Measurements from ENCODE around the gene BAX. TPM values are rescaled to one million over a fixed set of nuclear protein-coding genes. Genes with fewer than 3 reads are reported as not detected.

BAX gene
- total RNA-seq, 1 experiment from 2014 or later: 97.7 TPM

Other genes starting within 250 kb of the BAX start
- 0.81 and 1.0 TPM in 2 replicates for gene MAMSTR, start 235.2 kb upstream of the BAX start, total RNA-seq (2014; rRNA removed; shearing (Covaris generic))
- gene RASIP1, start 214.3 kb upstream of the BAX start, total RNA-seq (2014; rRNA removed; shearing (Covaris generic)): 0.20 TPM in 1 of 2 replicates, not detected in the other
- not detected in 2 replicates for gene IZUMO1, start 208.0 kb upstream of the BAX start, total RNA-seq (2014; rRNA removed; shearing (Covaris generic))
- 0.15 and 0.79 TPM in 2 replicates for gene FUT1, start 202.2 kb upstream of the BAX start, total RNA-seq (2014; rRNA removed; shearing (Covaris generic))
- gene FGF21, start 199.4 kb upstream of the BAX start, total RNA-seq (2014; rRNA removed; shearing (Covaris generic)): 0.37 TPM in 1 of 2 replicates, not detected in the other
- gene BCAT2, start 143.8 kb upstream of the BAX start, total RNA-seq (2014; rRNA removed; shearing (Covaris generic)): 41.0 and 54.0 TPM in 2 replicates
- gene HSD17B14, start 118.4 kb upstream of the BAX start, total RNA-seq (2014; rRNA removed; shearing (Covaris generic)): 20.9 and 22.7 TPM in 2 replicates
- 4.3 and 5.0 TPM in 2 replicates for gene PLEKHA4, start 86.3 kb upstream of the BAX start, total RNA-seq (2014; rRNA removed; shearing (Covaris generic))
- 31.1 and 40.5 TPM in 2 replicates for gene PPP1R15A, start 82.5 kb upstream of the BAX start, total RNA-seq (2014; rRNA removed; shearing (Covaris generic))
- not detected in 2 replicates for gene TULP2, start 56.1 kb upstream of the BAX start, total RNA-seq (2014; rRNA removed; shearing (Covaris generic))
- 236 and 301 TPM in 2 replicates for gene NUCB1, start 54.6 kb upstream of the BAX start, total RNA-seq (2014; rRNA removed; shearing (Covaris generic))
- 0.15 TPM in 1 of 2 replicates, not detected in the other for gene DHDH, start 21.2 kb upstream of the BAX start, total RNA-seq (2014; rRNA removed; shearing (Covaris generic))
- gene FTL, start 10.4 kb downstream of the BAX start, total RNA-seq (2014; rRNA removed; shearing (Covaris generic)): 3,106 and 3,231 TPM in 2 replicates
- 50.1 and 67.3 TPM in 2 replicates for gene GYS1, start 38.4 kb downstream of the BAX start, total RNA-seq (2014; rRNA removed; shearing (Covaris generic))
- gene RUVBL2, start 39.0 kb downstream of the BAX start, total RNA-seq (2014; rRNA removed; shearing (Covaris generic)): 275 and 292 TPM in 2 replicates
- 1.8 TPM in 1 of 2 replicates, not detected in the other for gene LHB, start 62.2 kb downstream of the BAX start, total RNA-seq (2014; rRNA removed; shearing (Covaris generic))
- 1.7 and 7.0 TPM in 2 replicates for gene CGB3, start 69.5 kb downstream of the BAX start, total RNA-seq (2014; rRNA removed; shearing (Covaris generic))
- 1.7 and 4.2 TPM in 2 replicates for gene CGB2, start 77.0 kb downstream of the BAX start, total RNA-seq (2014; rRNA removed; shearing (Covaris generic))
- 2.6 and 14.5 TPM in 2 replicates for gene CGB1, start 82.0 kb downstream of the BAX start, total RNA-seq (2014; rRNA removed; shearing (Covaris generic))
- 7.3 and 8.1 TPM in 2 replicates for gene CGB5, start 89.0 kb downstream of the BAX start, total RNA-seq (2014; rRNA removed; shearing (Covaris generic))
- gene CGB8, start 94.2 kb downstream of the BAX start, total RNA-seq (2014; rRNA removed; shearing (Covaris generic)): 15.7 and 21.3 TPM in 2 replicates
- 2.7 and 5.3 TPM in 2 replicates for gene CGB7, start 102.9 kb downstream of the BAX start, total RNA-seq (2014; rRNA removed; shearing (Covaris generic))
- 0.67 TPM in 1 of 2 replicates, not detected in the other for gene NTF4, start 109.9 kb downstream of the BAX start, total RNA-seq (2014; rRNA removed; shearing (Covaris generic))
- gene KCNA7, start 117.8 kb downstream of the BAX start, total RNA-seq (2014; rRNA removed; shearing (Covaris generic)): not detected in 2 replicates
- 175 and 191 TPM in 2 replicates for gene SNRNP70, start 130.6 kb downstream of the BAX start, total RNA-seq (2014; rRNA removed; shearing (Covaris generic))
- gene LIN7B, start 159.5 kb downstream of the BAX start, total RNA-seq (2014; rRNA removed; shearing (Covaris generic)): 9.7 and 17.1 TPM in 2 replicates
- gene C19orf73, start 164.3 kb downstream of the BAX start, total RNA-seq (2014; rRNA removed; shearing (Covaris generic)): 0.44 and 1.6 TPM in 2 replicates
- gene PPFIA3, start 164.7 kb downstream of the BAX start, total RNA-seq (2014; rRNA removed; shearing (Covaris generic)): 2.4 and 4.8 TPM in 2 replicates
- not detected in 2 replicates for gene HRC, start 200.5 kb downstream of the BAX start, total RNA-seq (2014; rRNA removed; shearing (Covaris generic))
- gene TRPM4, start 202.9 kb downstream of the BAX start, total RNA-seq (2014; rRNA removed; shearing (Covaris generic)): 1.2 and 2.6 TPM in 2 replicates